ENCODE results near the gene COQ10B. TPM values are rescaled to one million over a fixed set of nuclear protein-coding genes. Genes with fewer than 3 reads are reported as not detected.

COQ10B gene
- total and polyA plus RNA-seq, 2 donors (not counting 3 experiments of a cell fraction or from before 2014, with no cell fraction given): 2.4 to 15.1 TPM

- ChIA-PET POLR2A (no interaction called here), CTCF (interaction anchor here (1.4 kb wide), 1 partner anchor 8 kb away, joined by 4 read pairs; no protein-coding TSS in a partner anchor)
- no peak for TF ChIP-seq POLR2AphosphoS5 (IDR thresholded peaks at IDR 0.05; ENCODE audit: insufficient read depth, low read depth, low read length)
- TF ChIP-seq JUN (IDR thresholded peaks at IDR 0.05; ENCODE audit: borderline replicate concordance, insufficient read depth, insufficient read length, low read depth): no peak
- TF ChIP-seq FOS (IDR thresholded peaks at IDR 0.05; ENCODE audit: borderline replicate concordance, insufficient read depth, low read length): no peak
- TF ChIP-seq EZH2 (IDR thresholded peaks at IDR 0.05; ENCODE audit: borderline replicate concordance, low read depth, low read length, severe bottlenecking): no peak
- TF ChIP-seq GATA2 (IDR thresholded peaks at IDR 0.05; ENCODE audit: insufficient read depth, insufficient read length, low read depth, low read length): no peak
- no peak for TF ChIP-seq CTCF (IDR thresholded peaks at IDR 0.05; ENCODE audit: extremely low read depth in 1 of 2, insufficient read depth in 1 of 2, low read depth in 1 of 2, low read length in 2 of 2)
- Histone ChIP-seq H3K4me2 (ENCODE audit: insufficient read depth, low read length) (no peak overlapping the region), H3K9ac (replicated peaks; ENCODE audit: extremely low read depth, insufficient read depth, low read length) (no peak overlapping the region), H3K36me3 (ENCODE audit: control insufficient read depth in 2 of 2, extremely low read depth in 1 of 2, insufficient read depth in 2 of 2, low read length in 2 of 2) (peaks cover 19 to 40% of the 10 kb centered on the region in 2 experiments), H2AFZ (ENCODE audit: low read depth, low read length) (no peak overlapping the region), H3K27me3 (ENCODE audit: control insufficient read depth in 2 of 2, insufficient read depth in 2 of 2, low read length in 2 of 2) (no peaks in the 10 kb centered on the region), H3K79me2 (ENCODE audit: control insufficient read depth, insufficient read depth, low read length) (peaks cover 31% of the 10 kb centered on the region), H3K27ac (ENCODE audit: insufficient read depth, low read depth, low read length) (no peak overlapping the region), H3K4me3 (replicated peaks in 1 of 3; ENCODE audit: insufficient read depth in 1 of 3, low read depth in 1 of 3, low read length in 3 of 3) (no peak overlapping the region), H4K20me1 (replicated peaks; ENCODE audit: control insufficient read depth, extremely low read depth, insufficient read depth, low read length) (peaks cover 7% of the 10 kb centered on the region), H3K9me3 (replicated peaks; ENCODE audit: control insufficient read depth, insufficient read depth, low read length) (no peaks in the 10 kb centered on the region), H3K9me1 (replicated peaks; ENCODE audit: control insufficient read depth, extremely low read depth, insufficient read depth, low read length) (peaks cover 3% of the 10 kb centered on the region), H3K4me1 (ENCODE audit: control insufficient read depth, extremely low read depth, insufficient read depth, low read length) (no peaks in the 10 kb centered on the region)
- DNase-seq (ENCODE audit: low read depth, low spot score): no peak
- intact Hi-C loops (cut with micrococcal nuclease) (no loop called here), dilution Hi-C loops (cut with MboI; ENCODE audit: extremely low pct_ligation_motif_present, low sequenced_read_pairs) (no loop called here)
- no peak for FAIRE-seq
- BruUV-seq (replicated peaks): no TSS peak
Observed at GRCh38 chr2:197416268-197416667, 37.1 kb upstream of the COQ10B start.

All from endothelial cell of umbilical vein (primary cell).